ENCODE results near the gene LPA. TPM values are rescaled to one million over a fixed set of nuclear protein-coding genes. Genes with fewer than 3 reads are reported as not detected.
"Not testable (repeated sequence)": the region's sequence is repeated elsewhere in the genome, so short reads cannot be mapped to it uniquely, and the experiment has no call there.

LPA gene
- total RNA-seq, 1 donor from 2014 or later = not detected

- intact Hi-C loops (cut with DNase I) = no loop called here
- DNase-seq (ENCODE audit: low spot score) = no peak
These were observed 4.5 kb upstream of the LPA start for GRCh38 chr6:160668589-160668988.

- intact Hi-C loops (cut with DNase I) = no loop called here
- no peak for DNase-seq (ENCODE audit: low spot score)
These were observed 3.8 kb upstream of the LPA start for GRCh38 chr6:160667639-160668481.

- no peak for DNase-seq (ENCODE audit: low spot score)
- intact Hi-C loops (cut with DNase I) = no loop called here
These were observed 1.2 kb downstream of the LPA start for GRCh38 chr6:160662842-160663241.

GRCh38 chr6:160662429-160662828 lies 1.6 kb downstream of the LPA start:
- DNase-seq (ENCODE audit: low spot score) = no peak
- intact Hi-C loops (cut with DNase I) = no loop called here

GRCh38 chr6:160661216-160661615 lies 2.9 kb downstream of the LPA start:
- DNase-seq (ENCODE audit: low spot score) = no peak
- intact Hi-C loops (cut with DNase I) = no loop called here

GRCh38 chr6:160659562-160659961 lies 4.5 kb downstream of the LPA start:
- no peak for DNase-seq (ENCODE audit: low spot score)

GRCh38 chr6:160634706-160635105 lies 29.4 kb downstream of the LPA start:
- intact Hi-C loops (cut with DNase I) = no loop called here
- DNase-seq (ENCODE audit: low spot score) = peak; percentile 77

More at GRCh38 chr6:160659562-160659961, 4.5 kb downstream of the LPA start:
- intact Hi-C loops (cut with DNase I) = no loop called here

GRCh38 chr6:160595838-160596832 lies 67.9 kb downstream of the LPA start:
- intact Hi-C loops (cut with DNase I) = no loop called here
- no peak for DNase-seq (ENCODE audit: low spot score)

GRCh38 chr6:160595297-160595696 lies 68.8 kb downstream of the LPA start:
- intact Hi-C loops (cut with DNase I); DNase-seq (ENCODE audit: low spot score): not testable (repeated sequence)

- intact Hi-C loops (cut with DNase I) = no loop called here
- no peak for DNase-seq (ENCODE audit: low spot score)
These were observed 77.7 kb downstream of the LPA start for GRCh38 chr6:160586374-160586773.

GRCh38 chr6:160583794-160584193 lies 80.3 kb downstream of the LPA start:
- intact Hi-C loops (cut with DNase I) = no loop called here

GRCh38 chr6:160581406-160581805 lies 82.7 kb downstream of the LPA start:
- intact Hi-C loops (cut with DNase I) = no loop called here

More at GRCh38 chr6:160583794-160584193, 80.3 kb downstream of the LPA start:
- DNase-seq (ENCODE audit: low spot score) = no peak

GRCh38 chr6:160578515-160578914 lies 85.6 kb downstream of the LPA start:
- DNase-seq (ENCODE audit: low spot score); intact Hi-C loops (cut with DNase I): not testable (repeated sequence)

More at GRCh38 chr6:160581406-160581805, 82.7 kb downstream of the LPA start:
- no peak for DNase-seq (ENCODE audit: low spot score)

- DNase-seq (ENCODE audit: low spot score) = no peak
- intact Hi-C loops (cut with DNase I) = no loop called here
These were observed 90.1 kb downstream of the LPA start for GRCh38 chr6:160573943-160574342.

GRCh38 chr6:160571201-160571600 lies 92.9 kb downstream of the LPA start:
- DNase-seq (ENCODE audit: low spot score); intact Hi-C loops (cut with DNase I): not testable (repeated sequence)

GRCh38 chr6:160544802-160545201 lies 119.3 kb downstream of the LPA start:
- DNase-seq (ENCODE audit: low spot score) = no peak
- intact Hi-C loops (cut with DNase I) = no loop called here

GRCh38 chr6:160535270-160535669 lies 128.8 kb downstream of the LPA start:
- intact Hi-C loops (cut with DNase I) = loop anchor here (10.0 kb wide), 1 partner anchor 670 kb away; no protein-coding TSS in a partner anchor
- DNase-seq (ENCODE audit: low spot score) = no peak

- no peak for DNase-seq (ENCODE audit: low spot score)
These were observed 129.9 kb downstream of the LPA start for GRCh38 chr6:160534050-160534696.

GRCh38 chr6:160532315-160532714 lies 131.8 kb downstream of the LPA start:
- intact Hi-C loops (cut with DNase I) = loop anchor here (10.0 kb wide), 1 partner anchor 668 kb away; no protein-coding TSS in a partner anchor
- DNase-seq (ENCODE audit: low spot score) = no peak

More at GRCh38 chr6:160534050-160534696, 129.9 kb downstream of the LPA start:
- intact Hi-C loops (cut with DNase I) = loop anchor here (10.0 kb wide), 1 partner anchor 669 kb away; no protein-coding TSS in a partner anchor

Measured in cardiac septum (tissue), 1 donor.